ENCODE measurements around the gene OR2B6. TPM values are rescaled to one million over a fixed set of nuclear protein-coding genes. Genes with fewer than 3 reads are reported as not detected.

Gene OR2B6
- total and polyA plus RNA-seq, 2 of the 8 experiments (the other 6 are each of a cell fraction or from before 2014, with no cell fraction given): 0.26 TPM; not detected in 1

DNA sequence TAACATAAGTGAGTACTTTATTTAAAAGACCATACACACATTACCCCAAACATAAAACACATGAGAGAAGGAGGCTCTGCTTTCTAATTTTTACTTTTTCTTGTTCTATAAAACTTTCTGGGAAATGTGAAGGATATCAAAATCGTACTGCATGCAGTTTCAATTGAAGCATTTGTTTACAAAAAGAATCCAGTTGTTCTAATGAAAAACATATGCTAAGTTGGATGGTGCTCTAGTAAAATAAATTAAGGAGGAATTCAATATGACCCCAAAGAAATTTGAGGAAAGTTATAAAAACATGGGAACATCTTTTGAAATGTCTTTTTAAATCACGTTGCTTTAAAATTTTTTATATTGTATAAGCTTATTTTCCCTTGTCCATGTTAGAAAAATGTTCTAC lies 37.6 kb downstream of the OR2B6 start:
- Histone ChIP-seq H3K4ac (replicated peaks; ENCODE audit: insufficient read length, low read depth, low read length) (no peak overlapping the region), H3K27ac (ENCODE audit: low read depth, low read length) (no peak overlapping the region), H2AK5ac (ENCODE audit: low read depth, low read length) (no peak overlapping the region), H3K18ac (ENCODE audit: extremely low read depth, low read length) (no peak overlapping the region), H3K23me2 (ENCODE audit: low read depth, low read length) (no peaks in the 10 kb centered on the region), H3K4me3 (ENCODE audit: extremely low read depth in 1 of 4, insufficient read depth in 2 of 4, low read depth in 3 of 4, low read length in 4 of 4) (no peak overlapping the region), H2BK5ac (ENCODE audit: low read depth, low read length) (no peak overlapping the region), H3K4me2 (ENCODE audit: insufficient read depth in 1 of 2, low read depth in 2 of 2, low read length in 2 of 2) (no peak overlapping the region), H3K14ac (ENCODE audit: insufficient read length) (no peak overlapping the region), H2AFZ (ENCODE audit: low read length) (no peak overlapping the region), H4K5ac (ENCODE audit: insufficient read length, low read depth, low read length) (no peak overlapping the region), H4K8ac (ENCODE audit: extremely low read depth, insufficient read depth, low read length) (no peak overlapping the region), H2BK20ac (ENCODE audit: low read length) (no peak overlapping the region), H3K36me3 (ENCODE audit: control insufficient read depth in 2 of 4, insufficient read depth in 4 of 4, low read length in 3 of 4) (no peaks in the 10 kb centered on the region), H4K20me1 (replicated peaks in 1 of 2; ENCODE audit: control insufficient read depth in 1 of 2, insufficient read depth in 2 of 2, low read length in 2 of 2) (no peaks in the 10 kb centered on the region), H3K4me1 (replicated peaks in 1 of 4; ENCODE audit: control insufficient read depth in 3 of 4, insufficient read depth in 4 of 4, low read length in 3 of 4) (no peaks in the 10 kb centered on the region), H3K79me1 (ENCODE audit: low read depth, low read length) (no peaks in the 10 kb centered on the region), H2BK15ac (ENCODE audit: low read length) (no peak overlapping the region), H3K9me3 (ENCODE audit: insufficient read depth in 2 of 2, low read depth in 1 of 2, low read length in 1 of 2) (no peaks in the 10 kb centered on the region), H3K23ac (ENCODE audit: insufficient read length) (no peak overlapping the region), H3K27me3 (replicated peaks in 1 of 4; ENCODE audit: control insufficient read depth in 3 of 4, extremely low read depth in 1 of 4, insufficient read depth in 3 of 4, low read length in 3 of 4) (no peaks in the 10 kb centered on the region), H2BK12ac (ENCODE audit: low read depth, low read length) (no peak overlapping the region), H3K79me2 (ENCODE audit: control insufficient read depth in 1 of 2, insufficient read depth in 2 of 2, low read length in 2 of 2) (no peaks in the 10 kb centered on the region), H4K91ac (replicated peaks; ENCODE audit: insufficient read length, low read length) (no peak overlapping the region), H2BK120ac (replicated peaks; ENCODE audit: low read depth, low read length) (no peak overlapping the region), H3K9ac (replicated peaks in 1 of 4; ENCODE audit: extremely low read depth in 1 of 4, low read depth in 3 of 4, low read length in 3 of 4) (no peak overlapping the region), H3K56ac (replicated peaks; ENCODE audit: insufficient read length, low read depth, low read length) (no peak overlapping the region)
- DNase-seq (ENCODE audit: low read depth in 1 of 2, low spot score in 2 of 2) (no peak), FAIRE-seq (no peak)
- TF ChIP-seq CHD1 (IDR thresholded peaks at IDR 0.05; ENCODE audit: low read depth, low read length): no peak
- TF ChIP-seq FOSL1 (IDR thresholded peaks at IDR 0.05; ENCODE audit: insufficient read depth, low read depth, low read length): no peak
- TF ChIP-seq JUN (IDR thresholded peaks at IDR 0.05; ENCODE audit: low read depth, low read length): no peak
- TF ChIP-seq SIX5 (IDR thresholded peaks at IDR 0.05; ENCODE audit: low read depth, low read length): no peak
- no peak for TF ChIP-seq SP4 (IDR thresholded peaks at IDR 0.05; ENCODE audit: low read length)
- TF ChIP-seq SP2 (IDR thresholded peaks at IDR 0.05; ENCODE audit: low read length): no peak
- no peak for TF ChIP-seq BCL11A (IDR thresholded peaks at IDR 0.05; ENCODE audit: low read depth in 2 of 2, low read length in 2 of 2)
- no peak for TF ChIP-seq RNF2 (IDR thresholded peaks at IDR 0.05; ENCODE audit: borderline replicate concordance, low read depth, low read length, missing control alignments, poor library complexity, severe bottlenecking)
- no peak for TF ChIP-seq CBX5 (IDR thresholded peaks at IDR 0.05; ENCODE audit: low read depth, low read length)
- TF ChIP-seq TEAD4 (IDR thresholded peaks at IDR 0.05; ENCODE audit: low read depth, low read length): no peak
- TF ChIP-seq TBP (IDR thresholded peaks at IDR 0.05; ENCODE audit: low read depth, low read length): no peak
- no peak for TF ChIP-seq POLR2AphosphoS5 (IDR thresholded peaks at IDR 0.05; ENCODE audit: low read depth, low read length)
- no peak for TF ChIP-seq CTBP2 (IDR thresholded peaks at IDR 0.05; ENCODE audit: borderline replicate concordance, insufficient read depth, insufficient read length, low read length)
- TF ChIP-seq, protein P1, sequence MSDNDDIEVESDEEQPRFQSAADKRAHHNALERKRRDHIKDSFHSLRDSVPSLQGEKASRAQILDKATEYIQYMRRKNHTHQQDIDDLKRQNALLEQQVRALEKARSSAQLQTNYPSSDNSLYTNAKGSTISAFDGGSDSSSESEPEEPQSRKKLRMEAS (IDR thresholded peaks at IDR 0.05): no peak
- 86% methylated on average over 2 of the region's 2 CpGs; no CpG with 5 or more reads in 1 of the 2 experiments for WGBS, 2 experiments (ENCODE audit: extremely low coverage in 1 of 2, insufficient coverage in 1 of 2, insufficient read length in 1 of 2, insufficient replicate concordance in 2 of 2, low coverage in 1 of 2, low lambda C conversion rate in 2 of 2, missing lambda C conversion rate in 1 of 2)
- ChIA-PET POLR2A (ENCODE audit: partially characterized antibody) (interaction anchor here (0.6 kb wide), 1 partner anchor 104 kb away, joined by 3 read pairs; no protein-coding TSS in a partner anchor), CTCF (ENCODE audit: partially characterized antibody) (no interaction called here)
